T-cell (primary cell): ENCODE measurements around the gene CHST4. TPM values are rescaled to one million over a fixed set of nuclear protein-coding genes. Genes with fewer than 3 reads are reported as not detected.
A peak's percentile ranks its signal among the peaks of the same experiment; 100 is the strongest.

Source experiments
- ATAC-seq, 4 experiments: fragments of 200-7000 bp in 3 of 4; fragments of 150-1000 bp in 1 of 4; cut with Tn5 transposase; replicated peaks in 1 of 4; 1 replicate in 3 of 4; 2 replicates in 1 of 4; pipeline ENCODE4 v1.10.0; 2021; ENCODE audit warnings: moderate library complexity in 3 of 4, mild to moderate bottlenecking in 2 of 4, moderate number of reproducible peaks in 1 of 4
- CTCF ChIA-PET, 2 donors: fragments of 300-600 bp; sonication (Branson Sonifier 250); formaldehyde crosslinking; loops; one replicate each; lab custom pipeline; 2022; ENCODE audit warnings: antibody characterized with exemption in 2 of 2; lab: Charles Lee
- POLR2A ChIA-PET, 2 donors: fragments of 300-600 bp; sonication (Branson Sonifier 250); formaldehyde crosslinking; loops; one replicate each; lab custom pipeline; 2022; ENCODE audit warnings: antibody characterized with exemption in 2 of 2; lab: Charles Lee
- DNase-seq, 35 experiments: peaks; one replicate each; pipeline versions ENCODE4 v3.0.0 to v3.0.0-alpha.2; 2013 to 2023
- H3K27ac ChIP-seq: one replicate; pipeline ENCODE4 v1.5.1; 2013; ENCODE audit warnings: low read length
- H3K27me3 ChIP-seq, 2 experiments: replicated peaks in 1 of 2; 1 replicate in 1 of 2; 2 replicates in 1 of 2; pipeline versions ENCODE4 v1.6.1 to v1.7.0; 2013; ENCODE audit warnings: low read length in 1 of 2, mixed read lengths in 1 of 2; ENCODE audit not compliant: control insufficient read depth in 2 of 2, insufficient read depth in 2 of 2; ENCODE audit errors: extremely low read depth in 1 of 2
- H3K36me3 ChIP-seq, 2 donors: 1 replicate in 1 of 2; 2 replicates in 1 of 2; pipeline versions ENCODE4 v1.6.1 to v1.7.0; 2013; ENCODE audit warnings: low read length in 1 of 2; ENCODE audit not compliant: control insufficient read depth in 2 of 2, insufficient read depth in 1 of 2; ENCODE audit errors: extremely low read depth in 1 of 2
- H3K4me1 ChIP-seq, 2 experiments: 1 replicate in 1 of 2; 2 replicates in 1 of 2; pipeline versions ENCODE4 v1.6.1 to v1.7.0; 2013; ENCODE audit warnings: low read length in 2 of 2, mixed read lengths in 1 of 2; ENCODE audit not compliant: insufficient read depth in 2 of 2, control insufficient read depth in 1 of 2; ENCODE audit errors: extremely low read depth in 1 of 2
- H3K4me3 ChIP-seq, 2 donors: 1 replicate in 1 of 2; 2 replicates in 1 of 2; pipeline versions ENCODE4 v1.5.1 to v1.7.0; 2013; ENCODE audit warnings: mild to moderate bottlenecking in 2 of 2, low read length in 1 of 2, moderate library complexity in 1 of 2; ENCODE audit not compliant: control insufficient read depth in 1 of 2; ENCODE audit errors: extremely low read depth in 1 of 2
- H3K9me3 ChIP-seq: 2 replicates; pipeline ENCODE4 v1.7.0; 2013
- H3K27ac Mint-ChIP-seq, 2 donors: one replicate each; pipeline ENCODE4 v1.8.0; 2020 to 2021; ENCODE audit warnings: mild to moderate bottlenecking in 2 of 2, mixed read lengths in 2 of 2
- H3K27me3 Mint-ChIP-seq, 2 donors: one replicate each; pipeline ENCODE4 v1.8.0; 2021 to 2022; ENCODE audit warnings: mixed read lengths in 2 of 2
- H3K36me3 Mint-ChIP-seq: one replicate; pipeline ENCODE4 v1.8.0; 2021; ENCODE audit warnings: mixed read lengths
- H3K4me1 Mint-ChIP-seq, 3 donors: one replicate each; pipeline ENCODE4 v1.8.0; 2020 to 2022; ENCODE audit warnings: mixed read lengths in 3 of 3, mild to moderate bottlenecking in 1 of 3
- H3K4me3 Mint-ChIP-seq, 3 donors: one replicate each; pipeline ENCODE4 v1.8.0; 2020 to 2022; ENCODE audit warnings: mild to moderate bottlenecking in 3 of 3, mixed read lengths in 3 of 3, moderate library complexity in 3 of 3
- H3K9me3 Mint-ChIP-seq, 3 donors: one replicate each; pipeline ENCODE4 v1.8.0; 2020 to 2022; ENCODE audit warnings: mixed read lengths in 3 of 3
- WGBS: methylation state at CpG from one replicate; pipeline ENCODE4 v1.1.5; 2013; ENCODE audit warnings: missing lambda C conversion rate; ENCODE audit not compliant: insufficient coverage; 5-methylcytosine and 5-hydroxymethylcytosine counted together
- total RNA-seq, 35 experiments: library from RNA in 6 of 35; stranded (reverse) in 6 of 35; fragments of 120-200 nt in 1 of 35; gene quantifications; one replicate each; pipeline versions ENCODE4 v1.2.1 to v1.2.4 and lab custom pipeline; 2013 to 2026

Gene CHST4
- total RNA-seq, 5 donors from 2014 or later (not counting 1 experiment from before 2014, with no cell fraction given), result 0.23 TPM; not detected in 4

DNA sequence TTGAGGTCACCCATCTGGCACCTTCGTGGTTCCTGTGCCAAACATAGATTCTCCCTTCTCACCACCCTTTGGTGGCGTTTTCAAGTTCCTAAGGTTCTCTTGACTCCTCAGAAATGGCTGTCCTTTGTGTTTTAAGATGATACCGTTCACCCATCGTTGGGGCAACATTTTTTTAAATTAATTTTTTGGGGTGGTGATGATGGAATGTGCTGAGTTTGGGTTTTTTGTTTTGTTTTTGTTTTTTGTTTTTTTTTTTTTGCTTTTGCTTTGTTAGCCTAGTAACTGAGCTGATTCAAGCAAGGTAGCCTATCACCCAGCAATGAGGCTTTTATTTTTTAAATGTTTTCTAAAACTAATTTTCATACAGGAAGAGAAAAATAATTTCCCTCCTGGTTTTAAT is 2.6 kb downstream of the CHST4 start:
- Histone ChIP-seq H3K27ac (no peak overlapping the region), H3K9me3 (no peaks in the 10 kb centered on the region), H3K27me3 (peaks cover 5 to 23% of the 10 kb centered on the region in 2 experiments), H3K4me1 (no peaks in the 10 kb centered on the region), H3K4me3 (no peak overlapping the region), H3K36me3 (no peaks in the 10 kb centered on the region)
- Mint-ChIP-seq H3K36me3 (no peaks in the 10 kb centered on the region), H3K4me1 (no peaks in the 10 kb centered on the region), H3K27me3 (peaks cover 19 to 25% of the 10 kb centered on the region in 2 donors), H3K27ac (no peak overlapping the region), H3K9me3 (no peaks in the 10 kb centered on the region), H3K4me3 (no peak overlapping the region)
- ChIA-PET CTCF (interaction anchor here (0.6 to 0.7 kb wide), 2 partner anchors 10 kb away, joined by 4 to 8 read pairs; no protein-coding TSS in a partner anchor), POLR2A (interaction anchor here in 1 of 2 donors (0.6 kb wide), 1 partner anchor 50 kb away, joined by 10 read pairs; no protein-coding TSS in a partner anchor)
- DNase-seq (no peak), ATAC-seq (no peak)
- WGBS, result no CpG with 5 or more reads among the region's 4 CpGs

DNA sequence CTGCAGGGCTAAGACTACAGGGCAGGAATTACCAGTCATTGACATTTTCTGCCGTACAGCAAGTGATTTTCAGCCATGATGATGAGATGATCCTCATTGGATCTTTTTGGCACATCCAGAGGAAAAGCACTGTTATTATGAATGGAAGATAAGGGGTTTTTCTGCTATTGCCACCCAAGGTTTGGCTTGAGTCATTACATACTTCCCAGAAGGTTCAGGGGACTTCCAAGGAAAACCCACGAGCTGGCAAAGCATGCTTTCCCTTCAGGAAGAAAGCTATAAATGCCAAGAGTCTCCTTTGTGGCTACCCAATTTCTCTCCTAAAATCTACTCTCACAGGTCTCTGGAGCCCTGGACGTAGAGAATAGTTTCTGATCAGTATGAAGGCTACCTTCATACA is 6.1 kb downstream of the CHST4 start:
- H3K36me3 Mint-ChIP-seq, result no peaks in the 10 kb centered on the region
- no peaks in the 10 kb centered on the region for H3K4me1 Mint-ChIP-seq
- peaks cover 6 to 9% of the 10 kb centered on the region in 2 donors for H3K27me3 Mint-ChIP-seq
- H3K27ac ChIP-seq, result no peak overlapping the region
- no peaks in the 10 kb centered on the region for H3K4me1 ChIP-seq
- H3K27me3 ChIP-seq, result peaks cover 0 to 19% of the 10 kb centered on the region in 2 experiments
- no peak overlapping the region for H3K27ac Mint-ChIP-seq
- H3K36me3 ChIP-seq, result no peaks in the 10 kb centered on the region
- no peak overlapping the region for H3K4me3 ChIP-seq
- no peak for DNase-seq
- no peak overlapping the region for H3K4me3 Mint-ChIP-seq
- H3K9me3 ChIP-seq, result no peaks in the 10 kb centered on the region
- ATAC-seq, result no peak
- POLR2A ChIA-PET, result no interaction called here
- WGBS, result 90% methylated on average over 1 of the region's 3 CpGs
- CTCF ChIA-PET, result no interaction called here
- no peaks in the 10 kb centered on the region for H3K9me3 Mint-ChIP-seq

DNA sequence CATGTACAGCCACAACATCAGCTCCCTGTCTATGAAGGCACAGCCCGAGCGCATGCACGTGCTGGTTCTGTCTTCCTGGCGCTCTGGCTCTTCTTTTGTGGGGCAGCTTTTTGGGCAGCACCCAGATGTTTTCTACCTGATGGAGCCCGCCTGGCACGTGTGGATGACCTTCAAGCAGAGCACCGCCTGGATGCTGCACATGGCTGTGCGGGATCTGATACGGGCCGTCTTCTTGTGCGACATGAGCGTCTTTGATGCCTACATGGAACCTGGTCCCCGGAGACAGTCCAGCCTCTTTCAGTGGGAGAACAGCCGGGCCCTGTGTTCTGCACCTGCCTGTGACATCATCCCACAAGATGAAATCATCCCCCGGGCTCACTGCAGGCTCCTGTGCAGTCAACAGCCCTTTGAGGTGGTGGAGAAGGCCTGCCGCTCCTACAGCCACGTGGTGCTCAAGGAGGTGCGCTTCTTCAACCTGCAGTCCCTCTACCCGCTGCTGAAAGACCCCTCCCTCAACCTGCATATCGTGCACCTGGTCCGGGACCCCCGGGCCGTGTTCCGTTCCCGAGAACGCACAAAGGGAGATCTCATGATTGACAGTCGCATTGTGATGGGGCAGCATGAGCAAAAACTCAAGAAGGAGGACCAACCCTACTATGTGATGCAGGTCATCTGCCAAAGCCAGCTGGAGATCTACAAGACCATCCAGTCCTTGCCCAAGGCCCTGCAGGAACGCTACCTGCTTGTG is 10.7 kb downstream of the CHST4 start:
- ChIA-PET POLR2A (no interaction called here), CTCF (no interaction called here)
- no peaks in the 10 kb centered on the region for H3K9me3 ChIP-seq
- 90% methylated on average over 24 of the region's 28 CpGs for WGBS
- H3K27ac ChIP-seq, result no peak overlapping the region
- H3K27me3 ChIP-seq, result peaks cover 0 to 3% of the 10 kb centered on the region in 2 experiments
- Mint-ChIP-seq H3K4me3 (no peak overlapping the region), H3K4me1 (no peaks in the 10 kb centered on the region), H3K27me3 (peaks cover 2 to 4% of the 10 kb centered on the region in 2 donors), H3K27ac (no peak overlapping the region), H3K36me3 (no peaks in the 10 kb centered on the region), H3K9me3 (no peaks in the 10 kb centered on the region)
- DNase-seq, result no peak
- H3K36me3 ChIP-seq, result no peaks in the 10 kb centered on the region
- H3K4me1 ChIP-seq, result no peaks in the 10 kb centered on the region
- no peak overlapping the region for H3K4me3 ChIP-seq
- ATAC-seq, result no peak

DNA sequence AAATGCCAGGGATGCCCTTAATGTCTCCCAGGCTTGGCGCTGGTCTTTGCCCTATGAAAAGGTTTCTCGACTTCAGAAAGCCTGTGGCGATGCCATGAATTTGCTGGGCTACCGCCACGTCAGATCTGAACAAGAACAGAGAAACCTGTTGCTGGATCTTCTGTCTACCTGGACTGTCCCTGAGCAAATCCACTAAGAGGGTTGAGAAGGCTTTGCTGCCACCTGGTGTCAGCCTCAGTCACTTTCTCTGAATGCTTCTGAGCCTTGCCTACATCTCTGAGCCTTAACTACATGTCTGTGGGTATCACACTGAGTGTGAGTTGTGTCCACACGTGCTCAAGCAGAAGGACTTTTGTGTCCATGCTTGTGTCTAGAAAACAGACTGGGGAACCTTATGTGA is 11.4 kb downstream of the CHST4 start:
- Histone ChIP-seq H3K27ac (no peak overlapping the region), H3K9me3 (no peaks in the 10 kb centered on the region), H3K4me1 (peaks cover 0 to 3% of the 10 kb centered on the region in 2 experiments), H3K36me3 (no peaks in the 10 kb centered on the region), H3K27me3 (peaks cover 0 to 5% of the 10 kb centered on the region in 2 experiments), H3K4me3 (no peak overlapping the region)
- DNase-seq, result peak in 22 of 35 experiments; percentile 1 to 48 (median 10)
- H3K36me3 Mint-ChIP-seq, result no peaks in the 10 kb centered on the region
- peaks cover 3 to 6% (median 4%) of the 10 kb centered on the region in 3 donors for H3K4me1 Mint-ChIP-seq
- ATAC-seq, result peak in 3 of 4 experiments; percentile 49 to 56 (median 51)
- ChIA-PET POLR2A (no interaction called here), CTCF (interaction anchor here in 1 of 2 donors (2.5 kb wide), 1 partner anchor 73 kb away, joined by 10 read pairs; no protein-coding TSS in a partner anchor)
- H3K9me3 Mint-ChIP-seq, result no peaks in the 10 kb centered on the region
- peaks cover 8% of the 10 kb centered on the region in 2 donors for H3K27me3 Mint-ChIP-seq
- H3K27ac Mint-ChIP-seq, result no peak overlapping the region
- WGBS, result 69% methylated on average over 6 of the region's 6 CpGs
- H3K4me3 Mint-ChIP-seq, result no peak overlapping the region

DNA sequence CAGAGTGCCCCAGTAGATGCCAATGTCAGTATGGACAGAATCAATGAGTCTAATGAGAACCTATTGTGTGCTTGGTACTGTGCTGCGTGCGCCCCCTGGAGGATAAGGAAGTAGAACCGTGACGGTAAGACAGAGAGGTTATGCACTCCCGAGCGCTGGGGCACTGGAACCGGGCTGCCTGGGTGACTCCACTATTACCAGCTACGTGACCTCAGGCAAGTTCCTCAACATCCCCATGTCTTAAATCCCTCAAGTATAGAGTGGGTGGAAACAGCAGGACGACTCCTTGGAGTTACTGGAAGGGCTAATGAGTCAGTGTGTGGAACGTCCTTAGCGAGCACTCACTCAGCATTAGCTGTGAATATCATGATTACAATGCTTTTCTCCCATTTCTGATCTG is 16.2 kb downstream of the CHST4 start:
- peak in 34 of 35 experiments; percentile 2 to 69 (median 40) for DNase-seq
- H3K27ac Mint-ChIP-seq, result no peak overlapping the region
- CTCF ChIA-PET, result no interaction called here
- peaks cover 0 to 3% of the 10 kb centered on the region in 2 experiments for H3K4me1 ChIP-seq
- peaks cover 6 to 12% of the 10 kb centered on the region in 2 donors for H3K27me3 Mint-ChIP-seq
- no peaks in the 10 kb centered on the region for H3K36me3 Mint-ChIP-seq
- ATAC-seq, result peak; percentile 47 to 76 (median 62)
- peaks cover 3 to 7% (median 4%) of the 10 kb centered on the region in 3 donors for H3K4me1 Mint-ChIP-seq
- no peaks in the 10 kb centered on the region for H3K36me3 ChIP-seq
- WGBS, result 0% methylated on average over 2 of the region's 11 CpGs
- H3K4me3 Mint-ChIP-seq, result no peak overlapping the region
- peaks cover 0 to 2% of the 10 kb centered on the region in 2 experiments for H3K27me3 ChIP-seq
- H3K9me3 ChIP-seq, result no peaks in the 10 kb centered on the region
- no peak overlapping the region for H3K27ac ChIP-seq
- no peaks in the 10 kb centered on the region for H3K9me3 Mint-ChIP-seq
- H3K4me3 ChIP-seq, result no peak overlapping the region
- POLR2A ChIA-PET, result no interaction called here

DNA sequence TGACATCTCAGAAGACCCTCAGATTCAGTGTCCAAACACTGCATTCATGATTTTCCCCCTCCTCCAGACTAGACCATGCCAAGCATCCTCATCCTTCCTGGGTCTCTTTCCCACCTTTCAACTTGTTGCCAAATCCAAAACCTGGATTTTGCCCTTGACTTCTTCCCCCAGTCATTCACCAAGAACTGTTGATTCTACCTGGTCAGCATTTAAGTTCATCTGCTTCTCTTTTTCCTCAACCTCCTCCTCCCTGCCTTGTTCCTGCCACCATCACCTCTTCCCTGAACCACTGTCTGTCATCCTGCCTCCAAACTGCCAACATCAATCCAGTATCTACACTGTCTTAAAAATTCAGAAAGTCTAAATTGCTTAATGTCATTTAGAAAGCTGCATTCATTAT is 20.9 kb downstream of the CHST4 start:
- Histone ChIP-seq H3K36me3 (no peaks in the 10 kb centered on the region), H3K9me3 (no peaks in the 10 kb centered on the region), H3K27ac (no peak overlapping the region), H3K4me1 (peaks cover 0 to 3% of the 10 kb centered on the region in 2 experiments), H3K4me3 (no peak overlapping the region), H3K27me3 (peaks cover 0 to 8% of the 10 kb centered on the region in 2 experiments)
- H3K4me3 Mint-ChIP-seq, result no peak overlapping the region
- H3K36me3 Mint-ChIP-seq, result no peaks in the 10 kb centered on the region
- peaks cover 12 to 13% of the 10 kb centered on the region in 2 donors for H3K27me3 Mint-ChIP-seq
- peaks cover 3 to 5% (median 3%) of the 10 kb centered on the region in 3 donors for H3K4me1 Mint-ChIP-seq
- DNase-seq, result no peak
- ChIA-PET POLR2A (no interaction called here), CTCF (no interaction called here)
- ATAC-seq, result no peak
- H3K27ac Mint-ChIP-seq, result no peak overlapping the region
- H3K9me3 Mint-ChIP-seq, result no peaks in the 10 kb centered on the region
